HEK293T (cell line): ENCODE measurements around the gene MLH1.

ENCODE experiments used
- CTCF ChIA-PET: fragments of 350-600 bp; formaldehyde crosslinking; extraction: SDS; loops from one replicate; lab custom pipeline; 2021; ENCODE audit warnings: antibody characterized with exemption, inconsistent platforms; lab: Yijun Ruan, JAX
- POLR2A ChIA-PET: fragments of 350-600 bp; formaldehyde crosslinking; extraction: SDS; loops from one replicate; lab custom pipeline; 2020; ENCODE audit warnings: antibody characterized with exemption, inconsistent platforms; lab: Yijun Ruan, JAX
- DNase-seq: peaks from one replicate; pipeline ENCODE4 v3.0.0; 2012; ENCODE audit warnings: mixed read lengths; ENCODE audit errors: extremely low spot score
- ARNT ChIP-seq: fragments of 450-650 bp; IDR thresholded peaks from 2 replicates; pipeline ENCODE4 v1.6.1; 2017; ENCODE audit warnings: mild to moderate bottlenecking
- BHLHE40 ChIP-seq: fragments of 450-650 bp; IDR thresholded peaks from 2 replicates; pipeline ENCODE4 v1.6.1; 2016; ENCODE audit warnings: mild to moderate bottlenecking, moderate library complexity, borderline replicate concordance
- CTBP1 ChIP-seq: fragments of 450-650 bp; IDR thresholded peaks from 2 replicates; pipeline ENCODE4 v1.6.1; 2016; ENCODE audit warnings: borderline replicate concordance
- ELF4 ChIP-seq: fragments of 450-650 bp; IDR thresholded peaks from 2 replicates; pipeline ENCODE4 v1.6.1; 2017; ENCODE audit warnings: antibody characterized with exemption
- FOXA1 ChIP-seq: fragments of 450-650 bp; IDR thresholded peaks from 2 replicates; pipeline ENCODE4 v1.6.1; 2016; ENCODE audit warnings: mild to moderate bottlenecking
- FOXK2 ChIP-seq: fragments of 450-650 bp; IDR thresholded peaks from 2 replicates; pipeline ENCODE4 v1.6.1; 2016; ENCODE audit warnings: mild to moderate bottlenecking
- FOXM1 ChIP-seq: fragments of 450-650 bp; IDR thresholded peaks from 2 replicates; pipeline ENCODE4 v1.6.1; 2017; ENCODE audit warnings: mild to moderate bottlenecking, borderline replicate concordance
- HDGF ChIP-seq: fragments of 450-650 bp; IDR thresholded peaks from 2 replicates; pipeline ENCODE4 v1.6.1; 2017; ENCODE audit warnings: antibody characterized with exemption, borderline replicate concordance
- L3MBTL2 ChIP-seq: fragments of 450-650 bp; conservative IDR thresholded peaks from 2 replicates; pipeline ENCODE4 v1.6.1; 2016; ENCODE audit warnings: mild to moderate bottlenecking
- LEF1 ChIP-seq: fragments of 450-650 bp; IDR thresholded peaks from 2 replicates; pipeline ENCODE4 v1.6.1; 2017; ENCODE audit warnings: mild to moderate bottlenecking, borderline replicate concordance
- NFRKB ChIP-seq: fragments of 450-650 bp; IDR thresholded peaks from 2 replicates; pipeline ENCODE4 v1.6.1; 2016; ENCODE audit warnings: mild to moderate bottlenecking, moderate library complexity
- PKNOX1 ChIP-seq: fragments of 450-650 bp; IDR thresholded peaks from 2 replicates; pipeline ENCODE4 v1.6.1; 2016
- SUZ12 ChIP-seq: fragments of 450-650 bp; IDR thresholded peaks from 2 replicates; pipeline ENCODE4 v1.6.1; 2016; ENCODE audit warnings: mild to moderate bottlenecking
- TARDBP ChIP-seq: fragments of 450-650 bp; IDR thresholded peaks from 2 replicates; pipeline ENCODE4 v1.6.1; 2016
- ZNF384 ChIP-seq: fragments of 450-650 bp; IDR thresholded peaks from 2 replicates; pipeline ENCODE4 v1.6.1; 2016

Gene MLH1

GRCh38 chr3:37098884-37099283 lies 105.6 kb downstream of the MLH1 start:
- no peak for TF ChIP-seq TARDBP
- no peak for TF ChIP-seq BHLHE40
- TF ChIP-seq PKNOX1: no peak
- TF ChIP-seq HDGF: no peak
- no peak for TF ChIP-seq L3MBTL2
- no peak for TF ChIP-seq NFRKB
- TF ChIP-seq ELF4: no peak
- TF ChIP-seq FOXM1: no peak
- TF ChIP-seq ZNF384: no peak
- TF ChIP-seq ARNT: no peak
- no peak for TF ChIP-seq FOXK2
- POLR2A ChIA-PET: no interaction called here
- no peak for DNase-seq
- CTCF ChIA-PET: no interaction called here

GRCh38 chr3:37099469-37099868 lies 106.2 kb downstream of the MLH1 start:
- POLR2A ChIA-PET: no interaction called here
- DNase-seq: no peak
- TF ChIP-seq ZNF384: no peak
- no peak for TF ChIP-seq CTBP1
- no peak for TF ChIP-seq HDGF
- no peak for TF ChIP-seq LEF1
- TF ChIP-seq FOXM1: no peak
- no peak for TF ChIP-seq BHLHE40
- CTCF ChIA-PET: no interaction called here

GRCh38 chr3:37100411-37100810 lies 107.1 kb downstream of the MLH1 start:
- DNase-seq: no peak
- TF ChIP-seq SUZ12: no peak
- no peak for TF ChIP-seq TARDBP
- no peak for TF ChIP-seq LEF1
- no peak for TF ChIP-seq ELF4
- no peak for TF ChIP-seq BHLHE40
- no peak for TF ChIP-seq PKNOX1
- TF ChIP-seq FOXK2: no peak
- no peak for TF ChIP-seq FOXA1
- no peak for TF ChIP-seq CTBP1
- no peak for TF ChIP-seq FOXM1
- TF ChIP-seq ARNT: no peak
- ChIA-PET POLR2A (no interaction called here), CTCF (interaction anchor here (0.7 kb wide), 1 partner anchor 18 kb away, joined by 3 read pairs; no protein-coding TSS in a partner anchor)
